Neural cell (in vitro differentiated cells): ENCODE results near the gene SLX4IP.
"Not testable (repeated sequence)": the region's sequence is repeated elsewhere in the genome, so short reads cannot be mapped to it uniquely, and the experiment has no call there.

Experiments
- CTCF ChIP-seq: fragments of 450-650 bp; IDR thresholded peaks from 2 replicates; pipeline ENCODE4 v1.5.1; 2014; ENCODE audit warnings: antibody characterized with exemption, mild to moderate bottlenecking, moderate library complexity; ENCODE audit not compliant: poor library complexity, severe bottlenecking
- EP300 ChIP-seq: fragments of 450-650 bp; conservative IDR thresholded peaks from 2 replicates; pipeline ENCODE4 v1.6.1; 2014; ENCODE audit warnings: antibody characterized with exemption, mild to moderate bottlenecking, moderate library complexity; ENCODE audit not compliant: poor library complexity, severe bottlenecking
- EZH2 ChIP-seq: fragments of 200-600, 300-800 bp; shearing (Covaris generic), sonication (generic); IDR thresholded peaks from 2 replicates; pipeline ENCODE4 v1.6.1; 2014; ENCODE audit warnings: antibody characterized with exemption, low read length, borderline replicate concordance, mild to moderate bottlenecking; ENCODE audit not compliant: insufficient read depth, poor library complexity, severe bottlenecking
- POLR2AphosphoS5 ChIP-seq: IDR thresholded peaks from 2 replicates; pipeline ENCODE4 v1.6.1; 2012
- RAD21 ChIP-seq: fragments of 450-650 bp; conservative IDR thresholded peaks from 2 replicates; pipeline ENCODE4 v1.6.1; 2014; ENCODE audit warnings: antibody characterized with exemption, mild to moderate bottlenecking, moderate library complexity
- SMC3 ChIP-seq: fragments of 450-650 bp; conservative IDR thresholded peaks from 2 replicates; pipeline ENCODE4 v1.6.1; 2014; ENCODE audit warnings: antibody characterized with exemption, mild to moderate bottlenecking, moderate library complexity; ENCODE audit not compliant: poor library complexity
- TAF1 ChIP-seq: IDR thresholded peaks from 2 replicates; pipeline ENCODE4 v1.6.1; 2012; ENCODE audit warnings: low read depth
- TF ChIP-seq, protein P1 (sequence below): IDR thresholded peaks from 2 replicates; pipeline ENCODE4 v1.6.1; 2012; ENCODE audit warnings: borderline replicate concordance

DNA sequence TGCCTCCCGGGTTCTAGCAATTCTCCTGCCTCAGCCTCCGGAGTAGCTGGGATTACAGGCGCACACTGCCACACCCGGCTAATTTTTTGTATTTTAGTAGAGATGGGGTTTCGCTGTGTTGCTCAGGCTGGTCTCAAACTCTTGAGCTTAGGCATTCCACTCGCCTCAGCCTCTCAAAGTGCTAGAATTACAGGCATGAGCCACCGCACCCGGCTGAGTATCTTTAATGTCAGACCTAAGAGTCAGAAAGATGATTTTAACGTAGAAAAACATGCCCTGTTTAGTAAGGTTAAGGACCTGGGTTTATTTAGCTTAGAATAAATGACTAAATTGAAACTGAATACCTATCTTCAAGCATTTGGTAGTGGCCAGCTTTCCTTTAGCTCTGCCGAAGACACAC is 155.3 kb downstream of the SLX4IP start:
- TF ChIP-seq TAF1, CTCF, POLR2AphosphoS5, EP300, RAD21, EZH2, SMC3: not testable (repeated sequence)
- TF ChIP-seq, protein P1, sequence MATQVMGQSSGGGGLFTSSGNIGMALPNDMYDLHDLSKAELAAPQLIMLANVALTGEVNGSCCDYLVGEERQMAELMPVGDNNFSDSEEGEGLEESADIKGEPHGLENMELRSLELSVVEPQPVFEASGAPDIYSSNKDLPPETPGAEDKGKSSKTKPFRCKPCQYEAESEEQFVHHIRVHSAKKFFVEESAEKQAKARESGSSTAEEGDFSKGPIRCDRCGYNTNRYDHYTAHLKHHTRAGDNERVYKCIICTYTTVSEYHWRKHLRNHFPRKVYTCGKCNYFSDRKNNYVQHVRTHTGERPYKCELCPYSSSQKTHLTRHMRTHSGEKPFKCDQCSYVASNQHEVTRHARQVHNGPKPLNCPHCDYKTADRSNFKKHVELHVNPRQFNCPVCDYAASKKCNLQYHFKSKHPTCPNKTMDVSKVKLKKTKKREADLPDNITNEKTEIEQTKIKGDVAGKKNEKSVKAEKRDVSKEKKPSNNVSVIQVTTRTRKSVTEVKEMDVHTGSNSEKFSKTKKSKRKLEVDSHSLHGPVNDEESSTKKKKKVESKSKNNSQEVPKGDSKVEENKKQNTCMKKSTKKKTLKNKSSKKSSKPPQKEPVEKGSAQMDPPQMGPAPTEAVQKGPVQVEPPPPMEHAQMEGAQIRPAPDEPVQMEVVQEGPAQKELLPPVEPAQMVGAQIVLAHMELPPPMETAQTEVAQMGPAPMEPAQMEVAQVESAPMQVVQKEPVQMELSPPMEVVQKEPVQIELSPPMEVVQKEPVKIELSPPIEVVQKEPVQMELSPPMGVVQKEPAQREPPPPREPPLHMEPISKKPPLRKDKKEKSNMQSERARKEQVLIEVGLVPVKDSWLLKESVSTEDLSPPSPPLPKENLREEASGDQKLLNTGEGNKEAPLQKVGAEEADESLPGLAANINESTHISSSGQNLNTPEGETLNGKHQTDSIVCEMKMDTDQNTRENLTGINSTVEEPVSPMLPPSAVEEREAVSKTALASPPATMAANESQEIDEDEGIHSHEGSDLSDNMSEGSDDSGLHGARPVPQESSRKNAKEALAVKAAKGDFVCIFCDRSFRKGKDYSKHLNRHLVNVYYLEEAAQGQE: not testable (repeated sequence)
